CD4-positive, alpha-beta memory T cell (primary cell): ENCODE data around the gene SAG. TPM values are rescaled to one million over a fixed set of nuclear protein-coding genes. Genes with fewer than 3 reads are reported as not detected.

Experiments
- CTCF ChIA-PET: fragments of 350-600 bp; sonication (Branson Sonifier 250); formaldehyde crosslinking; loops from one replicate; lab custom pipeline; 2021; ENCODE audit warnings: inconsistent platforms; ENCODE audit not compliant: partially characterized antibody; lab: Charles Lee
- POLR2A ChIA-PET: fragments of 350-600 bp; sonication (Branson Sonifier 250); formaldehyde crosslinking; loops from one replicate; lab custom pipeline; 2021; ENCODE audit not compliant: partially characterized antibody; lab: Charles Lee
- DNase-seq, 5 donors: peaks; one replicate each; pipeline versions ENCODE4 v3.0.0 to v3.0.0-alpha.2; 2020 to 2022; ENCODE audit warnings: mixed read lengths in 1 of 5
- H3K27ac ChIP-seq: one replicate; pipeline ENCODE4 v1.7.0; 2013; ENCODE audit warnings: low read depth, low read length
- H3K27me3 ChIP-seq: 2 replicates; pipeline ENCODE4 v1.7.0; 2013; ENCODE audit warnings: mild to moderate bottlenecking, low read length, moderate library complexity; ENCODE audit not compliant: insufficient read depth
- H3K36me3 ChIP-seq: 2 replicates; pipeline ENCODE4 v1.7.0; 2013; ENCODE audit warnings: mild to moderate bottlenecking, low read length, moderate library complexity; ENCODE audit not compliant: insufficient read depth
- H3K4me1 ChIP-seq: 2 replicates; pipeline ENCODE4 v1.7.0; 2013; ENCODE audit warnings: mild to moderate bottlenecking, low read length, moderate library complexity; ENCODE audit not compliant: insufficient read depth
- H3K4me3 ChIP-seq, 2 donors: one replicate each; pipeline ENCODE4 v1.7.0; 2013; ENCODE audit warnings: low read length in 2 of 2, mild to moderate bottlenecking in 1 of 2
- H3K9me3 ChIP-seq, 2 donors: one replicate each; pipeline ENCODE4 v1.7.0; 2013; ENCODE audit warnings: low read length in 2 of 2, control low read depth in 1 of 2; ENCODE audit not compliant: control insufficient read depth in 1 of 2
- H3K27ac Mint-ChIP-seq, 7 donors: one replicate each; pipeline ENCODE4 v1.8.0; 2020 to 2021; ENCODE audit warnings: mixed read lengths in 7 of 7, mild to moderate bottlenecking in 6 of 7, inconsistent platforms in 3 of 7, moderate library complexity in 3 of 7
- H3K27me3 Mint-ChIP-seq, 2 donors: one replicate each; pipeline ENCODE4 v1.8.0; 2020 to 2021; ENCODE audit warnings: mixed read lengths in 2 of 2
- H3K36me3 Mint-ChIP-seq, 2 donors: one replicate each; pipeline ENCODE4 v1.8.0; 2020 to 2021; ENCODE audit warnings: mixed read lengths in 2 of 2, inconsistent platforms in 1 of 2, mild to moderate bottlenecking in 1 of 2
- H3K4me1 Mint-ChIP-seq, 4 donors: one replicate each; pipeline ENCODE4 v1.8.0; 2020 to 2021; ENCODE audit warnings: mixed read lengths in 4 of 4, mild to moderate bottlenecking in 1 of 4
- H3K4me3 Mint-ChIP-seq, 8 donors: one replicate each; pipeline ENCODE4 v1.8.0; 2020 to 2021; ENCODE audit warnings: mixed read lengths in 8 of 8, mild to moderate bottlenecking in 7 of 8, moderate library complexity in 6 of 8, inconsistent platforms in 3 of 8
- H3K9me3 Mint-ChIP-seq, 8 donors: one replicate each; pipeline ENCODE4 v1.8.0; 2020 to 2021; ENCODE audit warnings: mixed read lengths in 8 of 8, mild to moderate bottlenecking in 5 of 8, inconsistent platforms in 3 of 8, moderate library complexity in 1 of 8
- intact Hi-C: fragments of 100-400 bp; cut with micrococcal nuclease; formaldehyde crosslinking; loops from one replicate; pipeline ENCODE4 v1.15.1; 2023
- polyA plus RNA-seq, 2 donors: library from polyadenylated mRNA; unstranded; fragments of 300-500 nt; fragmentation: Illumina TruSeq; gene quantifications; one replicate each; pipeline ENCODE4 v1.2.3, GENCODE V29; 2021
- total RNA-seq, 2 experiments: library from RNA; stranded (reverse); gene quantifications; one replicate each; pipeline ENCODE4 v1.2.3, GENCODE V29; 2021

The SAG gene
- total and polyA plus RNA-seq, 4 experiments from 2014 or later = 0.06 TPM; not detected in 3

DNA sequence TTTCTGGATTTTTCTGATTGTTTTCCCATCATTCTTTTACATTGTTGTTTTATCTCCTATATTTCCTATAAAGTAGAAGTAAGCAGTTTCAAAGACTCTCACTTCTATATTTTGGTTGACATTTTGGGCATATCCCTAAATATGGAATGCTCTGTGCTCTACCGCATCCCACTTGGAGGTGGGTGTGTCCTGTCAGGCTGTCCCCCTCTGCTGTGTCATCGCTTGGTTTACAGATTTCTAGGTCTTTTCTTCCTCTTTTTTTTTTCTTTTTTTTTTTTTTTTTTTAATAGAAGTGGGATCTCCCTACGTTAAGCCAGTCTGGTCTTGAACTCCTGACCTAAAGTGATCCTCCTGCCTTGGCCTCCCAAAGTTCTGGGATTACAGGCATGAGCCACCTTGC lies 60.0 kb downstream of the SAG start:
- Mint-ChIP-seq H3K36me3 (peaks cover 21 to 24% of the 10 kb centered on the region in 2 donors), H3K27ac (peak overlapping the region in 1 of 7 donors; percentile 19), H3K27me3 (no peaks in the 10 kb centered on the region), H3K4me1 (peaks cover 25 to 45% (median 34%) of the 10 kb centered on the region in 4 donors), H3K9me3 (peaks cover 0 to 6% (median 3%) of the 10 kb centered on the region in 8 donors), H3K4me3 (no peak overlapping the region)
- H3K4me3 ChIP-seq = no peak overlapping the region
- peaks cover 6% of the 10 kb centered on the region for H3K36me3 ChIP-seq
- DNase-seq = no peak
- ChIA-PET POLR2A (no interaction called here), CTCF (no interaction called here)
- H3K9me3 ChIP-seq = no peaks in the 10 kb centered on the region
- intact Hi-C loops = no loop called here
- H3K27me3 ChIP-seq = no peaks in the 10 kb centered on the region
- H3K4me1 ChIP-seq = peaks cover 6% of the 10 kb centered on the region
- no peak overlapping the region for H3K27ac ChIP-seq

- Histone ChIP-seq H3K27me3 (no peaks in the 10 kb centered on the region), H3K4me3 (no peak overlapping the region), H3K4me1 (peaks cover 6% of the 10 kb centered on the region), H3K36me3 (peaks cover 3% of the 10 kb centered on the region), H3K9me3 (no peaks in the 10 kb centered on the region), H3K27ac (no peak overlapping the region)
- H3K36me3 Mint-ChIP-seq = peaks cover 23 to 28% of the 10 kb centered on the region in 2 donors
- CTCF ChIA-PET = no interaction called here
- H3K9me3 Mint-ChIP-seq = peaks cover 0 to 3% (median under 1%) of the 10 kb centered on the region in 8 donors
- no peak for DNase-seq
- peaks cover 23 to 46% (median 33%) of the 10 kb centered on the region in 4 donors for H3K4me1 Mint-ChIP-seq
- no peaks in the 10 kb centered on the region for H3K27me3 Mint-ChIP-seq
- H3K4me3 Mint-ChIP-seq = no peak overlapping the region
- H3K27ac Mint-ChIP-seq = peak overlapping the region in 3 of 7 donors; percentile 1 to 63 (median 19)
- intact Hi-C loops = no loop called here
- POLR2A ChIA-PET = no interaction called here
These were observed 61.1 kb downstream of the SAG start for GRCh38 chr2:233368756-233369155.

DNA sequence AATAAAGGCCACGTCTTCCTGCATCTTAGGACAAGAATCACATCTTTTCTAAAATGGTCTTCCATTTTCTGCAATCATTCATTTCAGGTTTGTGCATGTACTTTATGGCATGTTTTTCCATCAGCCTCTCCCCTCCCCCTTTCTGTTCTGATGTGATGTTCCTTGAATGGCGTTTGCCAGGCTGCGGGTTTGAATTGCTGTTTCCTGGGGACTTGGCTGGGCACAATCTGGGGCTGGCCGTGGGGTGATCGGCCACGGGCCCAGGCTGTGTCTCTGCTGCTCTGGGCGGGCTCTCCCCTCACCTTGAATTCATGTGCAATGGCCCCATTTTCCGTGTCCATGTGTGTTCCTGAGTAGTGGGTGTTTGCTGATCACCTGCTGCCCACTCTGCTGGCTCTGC lies 61.8 kb downstream of the SAG start:
- Mint-ChIP-seq H3K27ac (peak overlapping the region in 2 of 7 donors; percentile 55 to 69), H3K27me3 (no peaks in the 10 kb centered on the region), H3K4me3 (no peak overlapping the region), H3K9me3 (no peaks in the 10 kb centered on the region), H3K4me1 (peaks cover 21 to 41% (median 32%) of the 10 kb centered on the region in 4 donors), H3K36me3 (peaks cover 20 to 24% of the 10 kb centered on the region in 2 donors)
- DNase-seq = no peak
- ChIA-PET CTCF (interaction anchor here (0.9 kb wide), 1 partner anchor 16 kb away, joined by 4 read pairs; no protein-coding TSS in a partner anchor), POLR2A (no interaction called here)
- no peak overlapping the region for H3K4me3 ChIP-seq
- H3K36me3 ChIP-seq = no peaks in the 10 kb centered on the region
- no peaks in the 10 kb centered on the region for H3K27me3 ChIP-seq
- intact Hi-C loops = no loop called here
- peaks cover 6% of the 10 kb centered on the region for H3K4me1 ChIP-seq
- H3K9me3 ChIP-seq = no peaks in the 10 kb centered on the region
- H3K27ac ChIP-seq = no peak overlapping the region

GRCh38 chr2:233369897-233370685 lies 62.5 kb downstream of the SAG start:
- no peaks in the 10 kb centered on the region for H3K36me3 ChIP-seq
- H3K4me3 ChIP-seq = no peak overlapping the region
- no peak for DNase-seq
- no peaks in the 10 kb centered on the region for H3K9me3 ChIP-seq
- peak overlapping the region in 3 of 7 donors; percentile 10 to 69 (median 55) for H3K27ac Mint-ChIP-seq
- no peak overlapping the region for H3K27ac ChIP-seq
- no peaks in the 10 kb centered on the region for H3K27me3 Mint-ChIP-seq
- H3K36me3 Mint-ChIP-seq = peaks cover 17 to 22% of the 10 kb centered on the region in 2 donors
- H3K4me3 Mint-ChIP-seq = no peak overlapping the region
- no peaks in the 10 kb centered on the region for H3K27me3 ChIP-seq
- ChIA-PET CTCF (interaction anchor here (0.9 kb wide), 1 partner anchor 17 kb away, joined by 4 read pairs; no protein-coding TSS in a partner anchor), POLR2A (no interaction called here)
- peaks cover 20 to 39% (median 29%) of the 10 kb centered on the region in 4 donors for H3K4me1 Mint-ChIP-seq
- H3K4me1 ChIP-seq = peaks cover 6% of the 10 kb centered on the region
- intact Hi-C loops = no loop called here
- no peaks in the 10 kb centered on the region for H3K9me3 Mint-ChIP-seq

DNA sequence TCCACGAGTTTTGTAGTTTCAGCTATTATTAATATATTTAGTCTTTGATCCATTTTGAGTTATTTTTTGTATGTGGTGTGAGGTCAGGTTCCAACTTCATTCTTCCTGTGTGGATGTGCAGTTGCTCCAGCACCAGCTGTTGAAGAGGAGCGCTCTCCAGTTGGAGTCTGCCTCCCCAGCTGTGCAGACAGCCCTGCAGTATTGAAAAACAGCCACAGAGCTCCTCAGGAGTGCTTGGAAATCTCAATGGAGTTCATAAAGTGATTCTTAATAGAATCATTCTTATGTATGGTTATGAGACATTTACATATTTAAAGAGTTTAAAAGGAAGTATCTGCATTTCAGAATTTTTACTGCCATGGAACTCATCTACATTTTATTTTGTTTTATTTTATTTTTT lies 64.0 kb downstream of the SAG start:
- Mint-ChIP-seq H3K4me3 (no peak overlapping the region), H3K27ac (peak overlapping the region in 2 of 7 donors; percentile 42 to 47), H3K36me3 (peaks cover 22 to 26% of the 10 kb centered on the region in 2 donors), H3K9me3 (no peaks in the 10 kb centered on the region), H3K27me3 (no peaks in the 10 kb centered on the region), H3K4me1 (peaks cover 15 to 33% (median 24%) of the 10 kb centered on the region in 4 donors)
- Histone ChIP-seq H3K36me3 (no peaks in the 10 kb centered on the region), H3K27ac (no peak overlapping the region), H3K4me1 (peaks cover under 1% of the 10 kb centered on the region), H3K27me3 (no peaks in the 10 kb centered on the region), H3K9me3 (no peaks in the 10 kb centered on the region), H3K4me3 (no peak overlapping the region)
- DNase-seq = no peak
- CTCF ChIA-PET = interaction anchor here (0.9 to 1.9 kb wide), 2 partner anchors 14 to 20 kb away, joined by 3 to 5 read pairs; no protein-coding TSS in a partner anchor
- POLR2A ChIA-PET = no interaction called here
- intact Hi-C loops = no loop called here

DNA sequence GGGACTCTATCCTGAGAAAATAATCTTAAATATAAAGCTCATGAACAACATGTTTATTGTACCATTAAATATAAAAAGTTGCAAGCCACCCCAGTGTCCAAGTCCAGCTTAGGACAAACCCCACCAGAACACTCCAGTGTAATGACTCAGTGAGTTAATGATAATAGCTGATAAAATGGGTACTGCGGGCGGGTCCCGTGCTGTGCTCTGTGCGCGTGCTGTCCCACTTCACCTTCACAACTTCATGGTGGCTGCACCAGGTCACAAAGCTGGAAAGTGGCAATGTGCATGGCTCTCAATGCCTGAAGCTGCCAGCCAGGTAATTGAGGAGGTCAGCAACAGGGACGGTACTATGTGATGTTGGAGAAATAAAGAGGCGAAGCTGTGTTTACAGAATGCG lies 65.2 kb downstream of the SAG start:
- Mint-ChIP-seq H3K27me3 (no peaks in the 10 kb centered on the region), H3K36me3 (peaks cover 32 to 33% of the 10 kb centered on the region in 2 donors), H3K27ac (peak overlapping the region in 4 of 7 donors; percentile 20 to 84 (median 60)), H3K4me3 (no peak overlapping the region), H3K4me1 (peaks cover 16 to 30% (median 24%) of the 10 kb centered on the region in 4 donors), H3K9me3 (no peaks in the 10 kb centered on the region)
- no peaks in the 10 kb centered on the region for H3K27me3 ChIP-seq
- H3K27ac ChIP-seq = no peak overlapping the region
- no peaks in the 10 kb centered on the region for H3K4me1 ChIP-seq
- H3K9me3 ChIP-seq = no peaks in the 10 kb centered on the region
- H3K36me3 ChIP-seq = no peaks in the 10 kb centered on the region
- H3K4me3 ChIP-seq = no peak overlapping the region
- ChIA-PET CTCF (interaction anchor here (0.9 to 1.9 kb wide), 4 partner anchors 15 to 71 kb away, joined by 3 to 5 read pairs (median 4); no protein-coding TSS in a partner anchor), POLR2A (interaction anchor here (2.0 kb wide), 1 partner anchor 13 kb away, joined by 5 read pairs; no protein-coding TSS in a partner anchor)
- intact Hi-C loops = no loop called here
- DNase-seq = no peak

DNA sequence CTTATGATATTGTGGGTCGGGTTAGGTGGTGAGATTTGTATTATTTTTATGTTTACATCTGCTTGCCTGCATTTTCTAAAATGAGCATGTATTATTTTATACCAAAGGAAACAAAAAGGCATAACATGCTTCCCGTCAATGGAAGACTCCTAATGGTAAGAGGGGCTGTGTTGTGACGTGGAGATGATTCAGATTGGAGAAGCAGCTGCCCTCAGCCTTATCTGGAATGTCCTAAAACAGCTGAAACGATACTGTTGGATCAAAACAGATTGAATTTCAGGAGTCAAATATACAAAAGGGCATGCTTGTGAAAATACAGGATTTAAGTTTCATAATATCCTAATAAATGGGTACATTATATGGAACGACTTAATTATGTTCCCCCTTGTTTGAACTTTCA lies 65.7 kb downstream of the SAG start:
- Mint-ChIP-seq H3K4me1 (peaks cover 16 to 30% (median 23%) of the 10 kb centered on the region in 4 donors), H3K27ac (peak overlapping the region in 4 of 7 donors; percentile 20 to 84 (median 60)), H3K9me3 (no peaks in the 10 kb centered on the region), H3K4me3 (no peak overlapping the region), H3K27me3 (no peaks in the 10 kb centered on the region), H3K36me3 (peaks cover 32 to 33% of the 10 kb centered on the region in 2 donors)
- Histone ChIP-seq H3K4me1 (no peaks in the 10 kb centered on the region), H3K4me3 (no peak overlapping the region), H3K36me3 (no peaks in the 10 kb centered on the region), H3K27ac (no peak overlapping the region), H3K27me3 (no peaks in the 10 kb centered on the region), H3K9me3 (no peaks in the 10 kb centered on the region)
- no peak for DNase-seq
- ChIA-PET POLR2A (interaction anchor here (2.0 kb wide), 1 partner anchor 12 kb away, joined by 5 read pairs; no protein-coding TSS in a partner anchor), CTCF (interaction anchor here (1.0 to 1.5 kb wide), 2 partner anchors 20 to 71 kb away, joined by 3 to 5 read pairs; no protein-coding TSS in a partner anchor)
- intact Hi-C loops = no loop called here
